CD4-positive, alpha-beta memory T cell (primary cell): ENCODE measurements around the gene ZNF548. TPM values are rescaled to one million over a fixed set of nuclear protein-coding genes. Genes with fewer than 3 reads are reported as not detected.

Experiments
- CTCF ChIA-PET: fragments of 350-600 bp; sonication (Branson Sonifier 250); formaldehyde crosslinking; loops from one replicate; lab custom pipeline; 2021; ENCODE audit warnings: inconsistent platforms; ENCODE audit not compliant: partially characterized antibody; lab: Charles Lee
- POLR2A ChIA-PET: fragments of 350-600 bp; sonication (Branson Sonifier 250); formaldehyde crosslinking; loops from one replicate; lab custom pipeline; 2021; ENCODE audit not compliant: partially characterized antibody; lab: Charles Lee
- DNase-seq, 5 donors: peaks; one replicate each; pipeline versions ENCODE4 v3.0.0 to v3.0.0-alpha.2; 2020 to 2022; ENCODE audit warnings: mixed read lengths in 1 of 5
- H3K27ac ChIP-seq: one replicate; pipeline ENCODE4 v1.7.0; 2013; ENCODE audit warnings: low read depth, low read length
- H3K27me3 ChIP-seq: 2 replicates; pipeline ENCODE4 v1.7.0; 2013; ENCODE audit warnings: mild to moderate bottlenecking, low read length, moderate library complexity; ENCODE audit not compliant: insufficient read depth
- H3K36me3 ChIP-seq: 2 replicates; pipeline ENCODE4 v1.7.0; 2013; ENCODE audit warnings: mild to moderate bottlenecking, low read length, moderate library complexity; ENCODE audit not compliant: insufficient read depth
- H3K4me1 ChIP-seq: 2 replicates; pipeline ENCODE4 v1.7.0; 2013; ENCODE audit warnings: mild to moderate bottlenecking, low read length, moderate library complexity; ENCODE audit not compliant: insufficient read depth
- H3K4me3 ChIP-seq, 2 donors: one replicate each; pipeline ENCODE4 v1.7.0; 2013; ENCODE audit warnings: low read length in 2 of 2, mild to moderate bottlenecking in 1 of 2
- H3K9me3 ChIP-seq, 2 donors: one replicate each; pipeline ENCODE4 v1.7.0; 2013; ENCODE audit warnings: low read length in 2 of 2, control low read depth in 1 of 2; ENCODE audit not compliant: control insufficient read depth in 1 of 2
- H3K27ac Mint-ChIP-seq, 7 donors: one replicate each; pipeline ENCODE4 v1.8.0; 2020 to 2021; ENCODE audit warnings: mixed read lengths in 7 of 7, mild to moderate bottlenecking in 6 of 7, inconsistent platforms in 3 of 7, moderate library complexity in 3 of 7
- H3K27me3 Mint-ChIP-seq, 2 donors: one replicate each; pipeline ENCODE4 v1.8.0; 2020 to 2021; ENCODE audit warnings: mixed read lengths in 2 of 2
- H3K36me3 Mint-ChIP-seq, 2 donors: one replicate each; pipeline ENCODE4 v1.8.0; 2020 to 2021; ENCODE audit warnings: mixed read lengths in 2 of 2, inconsistent platforms in 1 of 2, mild to moderate bottlenecking in 1 of 2
- H3K4me1 Mint-ChIP-seq, 4 donors: one replicate each; pipeline ENCODE4 v1.8.0; 2020 to 2021; ENCODE audit warnings: mixed read lengths in 4 of 4, mild to moderate bottlenecking in 1 of 4
- H3K4me3 Mint-ChIP-seq, 8 donors: one replicate each; pipeline ENCODE4 v1.8.0; 2020 to 2021; ENCODE audit warnings: mixed read lengths in 8 of 8, mild to moderate bottlenecking in 7 of 8, moderate library complexity in 6 of 8, inconsistent platforms in 3 of 8
- H3K9me3 Mint-ChIP-seq, 8 donors: one replicate each; pipeline ENCODE4 v1.8.0; 2020 to 2021; ENCODE audit warnings: mixed read lengths in 8 of 8, mild to moderate bottlenecking in 5 of 8, inconsistent platforms in 3 of 8, moderate library complexity in 1 of 8
- intact Hi-C: fragments of 100-400 bp; cut with micrococcal nuclease; formaldehyde crosslinking; loops from one replicate; pipeline ENCODE4 v1.15.1; 2023
- polyA plus RNA-seq, 2 donors: library from polyadenylated mRNA; unstranded; fragments of 300-500 nt; fragmentation: Illumina TruSeq; gene quantifications; one replicate each; pipeline ENCODE4 v1.2.3, GENCODE V29; 2021
- total RNA-seq, 2 experiments: library from RNA; stranded (reverse); gene quantifications; one replicate each; pipeline ENCODE4 v1.2.3, GENCODE V29; 2021

Gene ZNF548
- total and polyA plus RNA-seq, 4 experiments from 2014 or later, result 14.1 to 103 (median 50.1) TPM

DNA sequence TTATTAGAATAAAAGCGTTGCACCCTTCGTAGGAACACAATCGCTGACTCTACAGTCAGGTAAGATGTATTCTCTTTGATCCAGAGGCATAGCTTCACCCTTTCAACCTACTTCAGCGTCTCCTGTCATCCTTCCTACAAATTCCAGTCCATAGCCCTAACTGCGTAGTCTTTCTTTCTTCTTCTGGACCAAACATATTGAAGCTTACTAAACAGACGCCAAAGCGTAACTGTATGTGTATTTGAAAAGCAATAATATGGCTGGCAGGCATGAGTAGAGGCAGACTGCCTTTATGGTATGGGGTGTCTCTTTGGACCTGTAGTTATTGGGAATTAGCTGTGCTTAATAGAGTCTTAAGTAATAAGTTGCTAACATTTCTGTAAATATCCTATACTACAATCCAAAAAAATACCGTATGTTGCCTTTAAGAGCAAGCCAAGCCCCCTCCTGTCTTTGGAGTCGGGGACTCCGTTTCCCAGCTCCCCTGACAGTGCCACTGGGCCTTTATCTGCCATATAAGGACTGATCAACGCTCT lies 392 bp upstream of the ZNF548 start:
- intact Hi-C loops, result loop anchor here (1.0 kb wide), 8 partner anchors 22 to 916 kb away; partner anchors contain the start of genes ERVK3-1, TRAPPC2B, ZNF17 and ZNF264
- peaks cover 1 to 3% of the 10 kb centered on the region in 2 donors for H3K27me3 Mint-ChIP-seq
- DNase-seq, result no peak
- peaks cover 0 to 36% (median 6%) of the 10 kb centered on the region in 8 donors for H3K9me3 Mint-ChIP-seq
- ChIA-PET CTCF (interaction anchor here (1.0 to 1.4 kb wide), 3 partner anchors 15 to 26 kb away, joined by 3 to 8 read pairs (median 4); partner anchors contain the start of genes TRAPPC2B and ZNF547), POLR2A (interaction anchor here (0.7 to 1.9 kb wide), 20 partner anchors 15 to 1051 kb away, joined by 3 to 15 read pairs (median 4); partner anchors contain the start of genes TRAPPC2B, ZNF132, ZNF211 and ZNF264)
- peaks cover 32 to 46% of the 10 kb centered on the region in 2 donors for H3K36me3 Mint-ChIP-seq
- peak overlapping the region; percentile 98 to 100 (median 99) for H3K27ac Mint-ChIP-seq
- H3K4me3 Mint-ChIP-seq, result peak overlapping the region; percentile 97 to 99 (median 98)
- no peaks in the 10 kb centered on the region for H3K27me3 ChIP-seq
- peak overlapping the region; percentile 95 for H3K27ac ChIP-seq
- peaks cover 6% of the 10 kb centered on the region for H3K36me3 ChIP-seq
- peaks cover 21 to 39% (median 30%) of the 10 kb centered on the region in 4 donors for H3K4me1 Mint-ChIP-seq
- H3K4me3 ChIP-seq, result peak overlapping the region; percentile 6 to 62
- H3K9me3 ChIP-seq, result no peaks in the 10 kb centered on the region
- peaks cover 22% of the 10 kb centered on the region for H3K4me1 ChIP-seq

DNA sequence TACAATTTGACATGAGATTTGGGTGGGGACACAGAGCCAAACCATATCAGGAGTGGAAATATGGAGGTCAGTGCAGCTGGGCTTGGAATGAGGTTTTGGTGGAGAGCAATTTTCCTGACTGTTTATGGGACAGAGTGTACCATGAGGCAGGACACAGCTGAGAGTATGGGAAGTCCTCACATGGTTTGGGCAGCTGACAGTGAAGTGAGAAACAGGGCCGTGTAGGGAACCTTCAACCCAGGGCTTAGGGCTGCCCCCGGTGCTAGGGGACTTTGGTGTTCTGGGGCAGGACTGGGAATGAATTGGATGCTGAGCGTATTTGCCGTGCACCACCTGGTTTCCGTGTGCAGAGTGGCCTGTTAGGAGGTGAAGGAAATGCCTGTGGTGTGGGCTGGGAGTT lies 6.1 kb downstream of the ZNF548 start:
- H3K27me3 Mint-ChIP-seq, result no peaks in the 10 kb centered on the region
- Histone ChIP-seq H3K27me3 (no peaks in the 10 kb centered on the region), H3K4me3 (no peak overlapping the region), H3K36me3 (peaks cover 42% of the 10 kb centered on the region), H3K27ac (no peak overlapping the region), H3K4me1 (peaks cover 8% of the 10 kb centered on the region), H3K9me3 (peaks cover 4 to 19% of the 10 kb centered on the region in 2 donors)
- H3K4me3 Mint-ChIP-seq, result no peak overlapping the region
- peaks cover 85 to 88% of the 10 kb centered on the region in 2 donors for H3K36me3 Mint-ChIP-seq
- H3K4me1 Mint-ChIP-seq, result peaks cover 8 to 17% (median 12%) of the 10 kb centered on the region in 4 donors
- no peak for DNase-seq
- ChIA-PET CTCF (no interaction called here), POLR2A (no interaction called here)
- H3K27ac Mint-ChIP-seq, result peak overlapping the region in 1 of 7 donors; percentile 86
- intact Hi-C loops, result no loop called here
- peaks cover 5 to 73% (median 56%) of the 10 kb centered on the region in 8 donors for H3K9me3 Mint-ChIP-seq

DNA sequence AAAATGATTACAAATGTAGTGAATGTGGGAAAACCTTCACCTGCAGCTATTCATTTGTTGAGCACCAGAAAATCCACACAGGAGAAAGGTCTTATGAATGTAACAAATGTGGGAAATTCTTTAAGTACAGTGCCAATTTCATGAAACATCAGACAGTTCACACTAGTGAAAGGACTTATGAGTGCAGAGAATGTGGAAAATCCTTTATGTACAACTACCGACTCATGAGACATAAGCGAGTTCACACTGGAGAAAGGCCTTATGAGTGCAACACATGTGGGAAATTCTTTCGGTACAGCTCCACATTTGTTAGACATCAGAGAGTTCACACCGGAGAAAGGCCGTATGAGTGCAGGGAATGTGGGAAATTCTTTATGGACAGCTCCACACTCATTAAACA lies 9.2 kb downstream of the ZNF548 start:
- Histone ChIP-seq H3K27me3 (no peaks in the 10 kb centered on the region), H3K9me3 (peaks cover 4 to 21% of the 10 kb centered on the region in 2 donors), H3K36me3 (peaks cover 40% of the 10 kb centered on the region), H3K27ac (no peak overlapping the region), H3K4me3 (no peak overlapping the region), H3K4me1 (no peaks in the 10 kb centered on the region)
- no peak for DNase-seq
- no peaks in the 10 kb centered on the region for H3K27me3 Mint-ChIP-seq
- POLR2A ChIA-PET, result no interaction called here
- peaks cover 5 to 78% (median 59%) of the 10 kb centered on the region in 8 donors for H3K9me3 Mint-ChIP-seq
- intact Hi-C loops, result no loop called here
- peaks cover 0 to 4% (median 1%) of the 10 kb centered on the region in 4 donors for H3K4me1 Mint-ChIP-seq
- peaks cover 65 to 83% of the 10 kb centered on the region in 2 donors for H3K36me3 Mint-ChIP-seq
- H3K27ac Mint-ChIP-seq, result no peak overlapping the region
- CTCF ChIA-PET, result no interaction called here
- no peak overlapping the region for H3K4me3 Mint-ChIP-seq

DNA sequence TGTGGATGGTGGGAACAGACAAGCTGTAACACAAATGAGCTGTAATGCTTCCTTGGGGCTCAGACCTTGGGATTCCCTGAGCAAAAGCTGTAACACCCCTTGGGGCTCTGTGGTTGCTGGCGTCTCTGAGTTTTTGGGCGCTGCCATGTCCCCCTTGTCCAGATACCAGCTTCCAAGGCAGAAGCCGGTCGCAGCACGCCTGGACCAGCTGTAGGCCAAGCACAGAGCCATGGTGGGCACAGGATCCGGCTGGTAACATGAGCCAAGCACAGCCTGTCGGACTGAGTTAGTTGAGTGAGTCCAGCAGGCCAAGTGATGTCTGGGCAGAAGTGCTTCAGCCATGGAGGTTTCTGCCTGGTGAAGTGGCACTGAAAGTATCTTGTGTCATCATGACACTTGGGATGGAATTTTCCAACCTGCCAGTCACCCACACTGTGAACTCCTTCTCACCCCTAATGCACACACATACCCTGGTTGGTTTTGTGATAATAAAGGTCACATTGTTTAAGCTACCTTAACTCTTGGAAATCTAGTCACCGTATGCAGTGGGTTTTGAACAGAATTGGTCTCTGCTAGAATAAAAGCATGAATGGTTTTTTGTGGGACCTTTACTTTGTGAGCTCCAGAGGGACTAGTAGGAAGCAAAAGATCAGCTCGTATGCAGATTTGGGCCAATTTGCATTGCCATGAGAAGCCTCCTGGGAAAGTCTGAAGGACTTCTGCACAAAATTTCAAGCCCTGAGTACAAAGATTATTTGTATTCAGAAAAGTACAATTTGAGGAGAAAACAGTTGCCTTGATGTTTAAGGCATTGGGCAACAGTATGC lies 14.3 kb downstream of the ZNF548 start:
- H3K4me1 Mint-ChIP-seq, result peaks cover 1 to 7% (median 4%) of the 10 kb centered on the region in 4 donors
- H3K9me3 Mint-ChIP-seq, result peaks cover 0 to 33% (median 18%) of the 10 kb centered on the region in 8 donors
- Histone ChIP-seq H3K9me3 (peaks cover 0 to 4% of the 10 kb centered on the region in 2 donors), H3K4me3 (no peak overlapping the region), H3K36me3 (peaks cover 2% of the 10 kb centered on the region), H3K4me1 (no peaks in the 10 kb centered on the region), H3K27ac (no peak overlapping the region), H3K27me3 (no peaks in the 10 kb centered on the region)
- no peaks in the 10 kb centered on the region for H3K27me3 Mint-ChIP-seq
- no peak overlapping the region for H3K4me3 Mint-ChIP-seq
- intact Hi-C loops, result no loop called here
- H3K36me3 Mint-ChIP-seq, result peaks cover 15 to 32% of the 10 kb centered on the region in 2 donors
- ChIA-PET CTCF (interaction anchor here (1.2 kb wide), 1 partner anchor 14 kb away, joined by 4 read pairs; the partner anchor contains the start of gene ZNF548), POLR2A (interaction anchor here (0.7 to 1.0 kb wide), 2 partner anchors 15 to 779 kb away, joined by 4 read pairs; partner anchors contain the start of gene ZNF274)
- no peak overlapping the region for H3K27ac Mint-ChIP-seq
- no peak for DNase-seq

DNA sequence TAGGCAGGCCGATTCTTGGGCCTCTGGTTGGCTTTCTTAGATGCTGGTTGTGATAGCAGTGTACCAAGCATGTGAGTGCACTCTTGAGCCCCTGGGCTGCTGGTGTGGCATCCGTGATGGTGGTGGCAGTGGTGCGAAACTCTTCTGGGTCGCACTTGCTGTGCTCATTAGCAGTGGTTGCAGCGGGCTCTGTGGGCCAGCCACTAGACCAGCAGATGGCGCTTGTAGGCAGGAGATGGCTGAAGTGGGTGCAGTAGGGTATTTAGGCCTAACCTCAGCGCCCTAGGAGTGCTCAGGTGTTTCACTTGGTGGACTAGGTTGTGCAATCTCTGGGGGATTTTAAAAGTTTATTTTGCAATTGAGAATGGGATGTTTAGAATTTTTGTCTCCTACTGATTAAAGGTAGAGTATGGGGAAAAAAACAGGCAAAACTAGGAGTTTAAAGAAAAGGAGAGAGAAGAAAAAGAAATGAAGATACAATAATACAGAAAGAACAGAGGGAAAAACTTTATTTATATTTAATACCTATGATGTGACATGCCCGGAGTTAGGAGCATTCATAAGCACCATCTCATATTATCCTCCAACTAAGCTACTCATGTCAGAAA lies 17.0 kb downstream of the ZNF548 start:
- H3K4me1 ChIP-seq, result peaks cover 10% of the 10 kb centered on the region
- no peaks in the 10 kb centered on the region for H3K36me3 ChIP-seq
- Mint-ChIP-seq H3K27ac (peak overlapping the region in 4 of 7 donors; percentile 28 to 64 (median 52)), H3K9me3 (peaks cover 0 to 8% (median 1%) of the 10 kb centered on the region in 8 donors), H3K27me3 (no peaks in the 10 kb centered on the region), H3K4me1 (peaks cover 10 to 19% (median 14%) of the 10 kb centered on the region in 4 donors), H3K36me3 (peaks cover 9 to 15% of the 10 kb centered on the region in 2 donors), H3K4me3 (no peak overlapping the region)
- no peak overlapping the region for H3K4me3 ChIP-seq
- POLR2A ChIA-PET, result no interaction called here
- H3K9me3 ChIP-seq, result peaks cover 0 to 2% of the 10 kb centered on the region in 2 donors
- H3K27ac ChIP-seq, result no peak overlapping the region
- intact Hi-C loops, result loop anchor here (1.0 kb wide), 3 partner anchors 497 to 749 kb away; partner anchors contain the start of gene ZNF329
- no peaks in the 10 kb centered on the region for H3K27me3 ChIP-seq
- CTCF ChIA-PET, result interaction anchor here (0.6 to 2.6 kb wide), 8 partner anchors 13 to 752 kb away, joined by 3 to 10 read pairs (median 4); partner anchors contain the start of genes TRAPPC2B, ZNF547 and ZNF548
- peak; percentile 63 to 79 (median 69) for DNase-seq

DNA sequence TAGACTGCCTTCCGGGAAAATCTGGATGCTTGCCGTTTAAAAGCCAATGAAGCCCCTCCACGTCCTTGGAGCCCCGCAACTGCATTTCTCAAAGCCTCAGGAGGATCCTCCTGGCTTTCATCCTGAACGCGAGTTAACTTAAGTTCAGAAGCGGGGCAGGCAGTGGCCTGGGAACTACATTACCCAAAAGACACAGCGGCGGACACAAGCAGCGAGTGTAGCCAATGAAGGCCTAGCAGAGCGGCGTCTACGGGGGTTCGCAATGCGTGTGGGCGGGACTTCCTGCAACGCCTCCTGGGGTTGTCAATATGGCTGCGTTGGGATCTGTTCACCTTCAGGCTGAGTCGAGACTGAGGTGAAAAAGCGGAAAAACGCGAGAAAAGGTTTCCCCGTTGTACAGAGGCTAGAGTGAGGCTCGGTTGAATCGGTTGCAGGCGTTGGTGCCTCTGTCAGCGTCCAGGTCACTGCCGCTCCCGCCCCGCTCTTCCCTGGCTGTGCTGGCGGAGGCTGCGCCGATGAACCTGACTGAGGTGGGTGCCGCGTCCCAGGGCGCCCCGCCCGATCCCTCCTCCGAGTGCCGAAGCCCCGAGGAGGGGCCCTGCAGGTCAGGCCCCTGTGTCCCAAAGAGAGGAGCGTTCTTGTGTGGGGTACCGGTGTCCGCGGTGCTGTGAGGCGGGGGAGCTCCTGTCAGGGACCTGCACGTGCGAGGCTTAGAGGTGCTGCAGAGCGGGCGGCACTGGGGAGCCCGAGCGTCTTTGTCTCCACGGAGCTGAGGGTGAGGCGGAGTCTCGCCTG lies 21.4 kb downstream of the ZNF548 start, which contains the start of gene ZNF17:
Gene ZNF17, plus strand, starts transcription at position 285 of the 795 bp plus-strand sequence. CDS start 2,455 bp downstream, outside the sequence.
- H3K4me3 ChIP-seq, result peak within 1 kb of the TSS; percentile 49 to 90
- ChIA-PET CTCF (no interaction called here), POLR2A (interaction anchor here (0.7 to 2.0 kb wide), 3 partner anchors 22 to 1109 kb away, joined by 3 to 5 read pairs (median 5); partner anchors contain the start of genes ZBTB45, ZNF548 and ZNF749)
- H3K27ac Mint-ChIP-seq, result peak within 1 kb of the TSS; percentile 79 to 95 (median 94)
- H3K36me3 Mint-ChIP-seq, result peaks cover 34 to 37% of the 10 kb centered on the region in 2 donors
- peaks cover 23 to 42% (median 29%) of the 10 kb centered on the region in 4 donors for H3K4me1 Mint-ChIP-seq
- no peaks in the 10 kb centered on the region for H3K27me3 Mint-ChIP-seq
- peak within 1 kb of the TSS; percentile 73 for H3K27ac ChIP-seq
- H3K9me3 ChIP-seq, result no peaks in the 10 kb centered on the region
- peaks cover 16% of the 10 kb centered on the region for H3K4me1 ChIP-seq
- peak; percentile 85 to 95 (median 90) for DNase-seq
- intact Hi-C loops, result loop anchor here (1.0 kb wide), 11 partner anchors 22 to 744 kb away; partner anchors contain the start of genes TRAPPC2B, ZNF134, ZNF211 and ZNF329
- H3K9me3 Mint-ChIP-seq, result peaks cover 0 to 14% (median 12%) of the 10 kb centered on the region in 8 donors
- H3K4me3 Mint-ChIP-seq, result peak within 1 kb of the TSS; percentile 92 to 97 (median 96)
- H3K27me3 ChIP-seq, result no peaks in the 10 kb centered on the region
- peaks cover 20% of the 10 kb centered on the region for H3K36me3 ChIP-seq
